Measurements from ENCODE around the gene MYT1.

The MYT1 gene

DNA sequence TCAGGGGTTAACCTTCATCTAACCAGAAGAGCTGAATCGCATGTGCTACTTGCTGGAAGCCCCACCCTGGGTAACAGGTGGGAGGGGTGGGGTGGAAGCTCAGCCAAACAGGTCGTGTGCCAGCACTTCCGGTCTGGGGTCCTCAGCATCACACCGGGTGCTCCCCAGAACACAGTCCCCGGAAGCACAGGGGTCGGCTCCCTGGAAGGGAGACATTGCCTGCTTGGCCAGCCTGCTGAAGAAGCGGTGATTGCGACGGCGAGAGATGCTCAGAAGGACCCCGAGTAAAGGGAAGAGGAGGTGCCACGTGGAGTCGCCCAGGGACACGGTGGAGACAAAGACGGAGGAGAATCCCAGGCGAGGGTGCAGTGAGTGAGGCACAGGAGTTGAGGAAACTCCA lies 36.5 kb downstream of the MYT1 start:
- TF ChIP-seq, protein P1, sequence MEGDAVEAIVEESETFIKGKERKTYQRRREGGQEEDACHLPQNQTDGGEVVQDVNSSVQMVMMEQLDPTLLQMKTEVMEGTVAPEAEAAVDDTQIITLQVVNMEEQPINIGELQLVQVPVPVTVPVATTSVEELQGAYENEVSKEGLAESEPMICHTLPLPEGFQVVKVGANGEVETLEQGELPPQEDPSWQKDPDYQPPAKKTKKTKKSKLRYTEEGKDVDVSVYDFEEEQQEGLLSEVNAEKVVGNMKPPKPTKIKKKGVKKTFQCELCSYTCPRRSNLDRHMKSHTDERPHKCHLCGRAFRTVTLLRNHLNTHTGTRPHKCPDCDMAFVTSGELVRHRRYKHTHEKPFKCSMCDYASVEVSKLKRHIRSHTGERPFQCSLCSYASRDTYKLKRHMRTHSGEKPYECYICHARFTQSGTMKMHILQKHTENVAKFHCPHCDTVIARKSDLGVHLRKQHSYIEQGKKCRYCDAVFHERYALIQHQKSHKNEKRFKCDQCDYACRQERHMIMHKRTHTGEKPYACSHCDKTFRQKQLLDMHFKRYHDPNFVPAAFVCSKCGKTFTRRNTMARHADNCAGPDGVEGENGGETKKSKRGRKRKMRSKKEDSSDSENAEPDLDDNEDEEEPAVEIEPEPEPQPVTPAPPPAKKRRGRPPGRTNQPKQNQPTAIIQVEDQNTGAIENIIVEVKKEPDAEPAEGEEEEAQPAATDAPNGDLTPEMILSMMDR (IDR thresholded peaks at IDR 0.05): no peak
- no peaks in the 10 kb centered on the region for H3K36me3 ChIP-seq (ENCODE audit: control insufficient read depth, insufficient read depth, low read length)
- no peak overlapping the region for H3K27ac ChIP-seq
- no peaks in the 10 kb centered on the region for H3K4me1 ChIP-seq
- no peak overlapping the region for H2AFZ ChIP-seq
- no peak overlapping the region for H3K4me2 ChIP-seq (ENCODE audit: low read length)
- peaks cover 2% of the 10 kb centered on the region for H3K79me2 ChIP-seq
- H3K9me3 ChIP-seq (ENCODE audit: control insufficient read depth, low read length): no peaks in the 10 kb centered on the region
- no peak overlapping the region for H3K9ac ChIP-seq
- H3K4me3 ChIP-seq (ENCODE audit: low read depth, low read length): no peak overlapping the region
- H3K27me3 ChIP-seq (ENCODE audit: control insufficient read depth, insufficient read depth, low read length): no peaks in the 10 kb centered on the region

GRCh38 chr20:64201653-64202052 lies 37.4 kb downstream of the MYT1 start:
- Histone ChIP-seq H3K79me2 (peaks cover 2% of the 10 kb centered on the region), H3K36me3 (ENCODE audit: control insufficient read depth, insufficient read depth, low read length) (no peaks in the 10 kb centered on the region), H3K9me3 (ENCODE audit: control insufficient read depth, low read length) (no peaks in the 10 kb centered on the region), H3K27me3 (ENCODE audit: control insufficient read depth, insufficient read depth, low read length) (no peaks in the 10 kb centered on the region), H2AFZ (no peak overlapping the region), H3K27ac (no peak overlapping the region), H3K4me2 (ENCODE audit: low read length) (no peak overlapping the region), H3K4me3 (ENCODE audit: low read depth, low read length) (no peak overlapping the region), H3K4me1 (no peaks in the 10 kb centered on the region), H3K9ac (no peak overlapping the region)
- TF ChIP-seq, protein P1 (IDR thresholded peaks at IDR 0.05): no peak

DNA sequence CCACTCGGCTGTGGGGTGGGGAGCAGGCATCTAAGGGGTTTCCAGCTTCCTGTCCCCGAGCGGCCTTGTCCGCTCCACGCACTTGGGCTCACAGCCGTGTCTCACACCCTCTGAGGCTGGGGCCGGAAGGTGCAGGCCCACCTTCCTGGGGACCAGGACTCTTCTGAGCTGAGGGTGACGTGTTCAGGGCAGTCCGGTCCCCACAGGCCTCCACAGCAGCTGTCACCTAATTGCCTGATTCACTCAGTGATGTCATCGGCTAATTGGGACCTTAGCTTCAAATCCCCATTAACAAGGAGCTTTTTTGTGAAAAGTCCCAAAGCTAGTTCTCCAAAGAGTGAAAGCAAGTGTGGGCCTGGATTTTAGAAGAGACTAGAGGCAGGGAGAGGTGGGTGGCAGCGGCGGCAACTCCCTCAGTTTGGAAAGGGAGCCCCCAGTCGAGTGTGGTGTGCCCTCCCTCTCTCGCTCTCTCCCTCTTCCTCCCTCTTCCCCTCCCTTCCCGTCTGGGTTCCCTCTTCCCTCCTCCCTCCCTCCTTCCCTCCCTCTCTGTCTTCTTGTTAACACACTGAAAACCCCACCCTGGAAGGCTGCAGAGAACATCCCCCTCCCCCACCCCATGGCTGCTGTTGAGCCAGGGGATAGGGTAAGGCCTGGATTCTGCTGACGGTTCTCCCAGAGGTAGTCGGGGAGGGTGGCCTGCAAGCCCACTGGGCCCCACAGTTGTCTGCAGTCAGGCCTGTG lies 39.0 kb downstream of the MYT1 start:
- H3K4me1 ChIP-seq: no peaks in the 10 kb centered on the region
- H3K27me3 ChIP-seq (ENCODE audit: control insufficient read depth, insufficient read depth, low read length): no peaks in the 10 kb centered on the region
- TF ChIP-seq, protein P1 (IDR thresholded peaks at IDR 0.05): no peak
- no peaks in the 10 kb centered on the region for H3K36me3 ChIP-seq (ENCODE audit: control insufficient read depth, insufficient read depth, low read length)
- no peak overlapping the region for H3K9ac ChIP-seq
- no peak overlapping the region for H3K4me2 ChIP-seq (ENCODE audit: low read length)
- H3K79me2 ChIP-seq: peaks cover 2% of the 10 kb centered on the region
- no peak overlapping the region for H3K27ac ChIP-seq
- no peak overlapping the region for H2AFZ ChIP-seq
- H3K4me3 ChIP-seq (ENCODE audit: low read depth, low read length): no peak overlapping the region
- H3K9me3 ChIP-seq (ENCODE audit: control insufficient read depth, low read length): no peaks in the 10 kb centered on the region

- Histone ChIP-seq H3K4me3 (ENCODE audit: low read depth, low read length) (no peak overlapping the region), H2AFZ (no peak overlapping the region), H3K4me1 (no peaks in the 10 kb centered on the region), H3K4me2 (ENCODE audit: low read length) (no peak overlapping the region), H3K27ac (no peak overlapping the region), H3K9me3 (ENCODE audit: control insufficient read depth, low read length) (no peaks in the 10 kb centered on the region), H3K27me3 (ENCODE audit: control insufficient read depth, insufficient read depth, low read length) (no peaks in the 10 kb centered on the region), H3K36me3 (ENCODE audit: control insufficient read depth, insufficient read depth, low read length) (no peaks in the 10 kb centered on the region), H3K79me2 (peaks cover 2% of the 10 kb centered on the region), H3K9ac (no peak overlapping the region)
- TF ChIP-seq, protein P1 (IDR thresholded peaks at IDR 0.05): no peak
Measured at GRCh38 chr20:64205611-64206026, 41.4 kb downstream of the MYT1 start.

GRCh38 chr20:64206614-64207013 lies 42.4 kb downstream of the MYT1 start:
- no peak overlapping the region for H3K27ac ChIP-seq

More at GRCh38 chr20:64206614-64207013, 42.4 kb downstream of the MYT1 start:
- Histone ChIP-seq H3K79me2 (peaks cover 2% of the 10 kb centered on the region), H3K4me3 (ENCODE audit: low read depth, low read length) (no peak overlapping the region), H2AFZ (no peak overlapping the region), H3K9me3 (ENCODE audit: control insufficient read depth, low read length) (no peaks in the 10 kb centered on the region), H3K36me3 (ENCODE audit: control insufficient read depth, insufficient read depth, low read length) (no peaks in the 10 kb centered on the region), H3K4me2 (ENCODE audit: low read length) (no peak overlapping the region), H3K27me3 (ENCODE audit: control insufficient read depth, insufficient read depth, low read length) (no peaks in the 10 kb centered on the region), H3K9ac (no peak overlapping the region), H3K4me1 (no peaks in the 10 kb centered on the region)
- TF ChIP-seq, protein P1 (IDR thresholded peaks at IDR 0.05): no peak
